ENCODE data around the gene PITX3.

PITX3 gene

DNA sequence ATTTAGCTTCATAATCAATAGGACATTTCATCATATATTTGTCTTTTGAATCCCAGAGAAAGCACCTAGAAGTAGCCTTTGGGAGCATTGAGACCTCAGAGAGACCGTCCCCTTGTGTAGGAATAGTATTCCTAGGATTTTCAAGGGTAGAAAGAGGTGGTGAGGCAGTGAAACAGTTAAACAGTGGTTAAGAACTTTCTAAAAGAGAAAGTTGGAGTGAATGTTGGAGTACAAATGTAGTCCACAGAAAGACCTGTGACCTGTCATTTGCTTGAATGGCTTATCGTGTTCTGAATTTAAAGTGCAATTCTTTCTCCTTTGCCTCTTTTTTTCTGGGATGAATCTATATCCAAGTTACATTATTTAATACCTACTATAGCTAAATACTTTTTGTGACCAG lies 34.0 kb upstream of the PITX3 start:
- H3K4me3 ChIP-seq (ENCODE audit: low read depth, low read length): no peak overlapping the region
- H3K4me1 ChIP-seq (ENCODE audit: control insufficient read depth, insufficient read depth, low read length): peaks cover 6% of the 10 kb centered on the region; the same call in 1 of the 2 replicates
- H3K27ac ChIP-seq (ENCODE audit: extremely low read depth, low read depth, low read length): no peak overlapping the region
- H3K9me3 ChIP-seq (ENCODE audit: control insufficient read depth, insufficient read depth, low read depth, low read length): no peaks in the 10 kb centered on the region
- ChIA-PET CTCF (interaction anchor here (0.7 to 2.0 kb wide), 2 partner anchors 11 to 46 kb away, joined by 4 to 8 read pairs; no protein-coding TSS in a partner anchor), POLR2A (no interaction called here)
- peaks cover 0 to 10% of the 10 kb centered on the region in 2 experiments; a peak in 2 of 3 replicates for H3K36me3 ChIP-seq (ENCODE audit: control insufficient read depth in 2 of 2, insufficient read depth in 1 of 2, low read length in 2 of 2)
- TF ChIP-seq ZNF157 (tag by site-specific recombination; IDR thresholded peaks at IDR 0.05) (no peak), ZNF660 (tag by site-specific recombination; IDR thresholded peaks at IDR 0.05) (no peak), ZNF623 (tag by site-specific recombination; IDR thresholded peaks at IDR 0.05) (no peak), ZNF521 (tag by site-specific recombination; IDR thresholded peaks at IDR 0.05) (no peak), PRDM1 (tag by site-specific recombination; IDR thresholded peaks at IDR 0.05) (peak; percentile 78), ZSCAN23 (tag by site-specific recombination; IDR thresholded peaks at IDR 0.05) (no peak)
- TF ChIP-seq, protein P1, sequence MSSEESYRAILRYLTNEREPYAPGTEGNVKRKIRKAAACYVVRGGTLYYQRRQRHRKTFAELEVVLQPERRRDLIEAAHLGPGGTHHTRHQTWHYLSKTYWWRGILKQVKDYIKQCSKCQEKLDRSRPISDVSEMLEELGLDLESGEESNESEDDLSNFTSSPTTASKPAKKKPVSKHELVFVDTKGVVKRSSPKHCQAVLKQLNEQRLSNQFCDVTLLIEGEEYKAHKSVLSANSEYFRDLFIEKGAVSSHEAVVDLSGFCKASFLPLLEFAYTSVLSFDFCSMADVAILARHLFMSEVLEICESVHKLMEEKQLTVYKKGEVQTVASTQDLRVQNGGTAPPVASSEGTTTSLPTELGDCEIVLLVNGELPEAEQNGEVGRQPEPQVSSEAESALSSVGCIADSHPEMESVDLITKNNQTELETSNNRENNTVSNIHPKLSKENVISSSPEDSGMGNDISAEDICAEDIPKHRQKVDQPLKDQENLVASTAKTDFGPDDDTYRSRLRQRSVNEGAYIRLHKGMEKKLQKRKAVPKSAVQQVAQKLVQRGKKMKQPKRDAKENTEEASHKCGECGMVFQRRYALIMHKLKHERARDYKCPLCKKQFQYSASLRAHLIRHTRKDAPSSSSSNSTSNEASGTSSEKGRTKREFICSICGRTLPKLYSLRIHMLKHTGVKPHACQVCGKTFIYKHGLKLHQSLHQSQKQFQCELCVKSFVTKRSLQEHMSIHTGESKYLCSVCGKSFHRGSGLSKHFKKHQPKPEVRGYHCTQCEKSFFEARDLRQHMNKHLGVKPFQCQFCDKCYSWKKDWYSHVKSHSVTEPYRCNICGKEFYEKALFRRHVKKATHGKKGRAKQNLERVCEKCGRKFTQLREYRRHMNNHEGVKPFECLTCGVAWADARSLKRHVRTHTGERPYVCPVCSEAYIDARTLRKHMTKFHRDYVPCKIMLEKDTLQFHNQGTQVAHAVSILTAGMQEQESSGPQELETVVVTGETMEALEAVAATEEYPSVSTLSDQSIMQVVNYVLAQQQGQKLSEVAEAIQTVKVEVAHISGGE (tag by site-specific recombination; conservative IDR thresholded peaks at IDR 0.05; ENCODE audit: low read depth): no peak
- TF ChIP-seq, protein P2, sequence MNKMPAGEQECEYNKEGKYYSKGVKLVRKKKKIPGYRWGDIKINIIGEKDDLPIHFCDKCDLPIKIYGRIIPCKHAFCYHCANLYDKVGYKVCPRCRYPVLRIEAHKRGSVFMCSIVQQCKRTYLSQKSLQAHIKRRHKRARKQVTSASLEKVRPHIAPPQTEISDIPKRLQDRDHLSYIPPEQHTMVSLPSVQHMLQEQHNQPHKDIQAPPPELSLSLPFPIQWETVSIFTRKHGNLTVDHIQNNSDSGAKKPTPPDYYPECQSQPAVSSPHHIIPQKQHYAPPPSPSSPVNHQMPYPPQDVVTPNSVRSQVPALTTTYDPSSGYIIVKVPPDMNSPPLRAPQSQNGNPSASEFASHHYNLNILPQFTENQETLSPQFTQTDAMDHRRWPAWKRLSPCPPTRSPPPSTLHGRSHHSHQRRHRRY (tag by site-specific recombination; IDR thresholded peaks at IDR 0.05): no peak

DNA sequence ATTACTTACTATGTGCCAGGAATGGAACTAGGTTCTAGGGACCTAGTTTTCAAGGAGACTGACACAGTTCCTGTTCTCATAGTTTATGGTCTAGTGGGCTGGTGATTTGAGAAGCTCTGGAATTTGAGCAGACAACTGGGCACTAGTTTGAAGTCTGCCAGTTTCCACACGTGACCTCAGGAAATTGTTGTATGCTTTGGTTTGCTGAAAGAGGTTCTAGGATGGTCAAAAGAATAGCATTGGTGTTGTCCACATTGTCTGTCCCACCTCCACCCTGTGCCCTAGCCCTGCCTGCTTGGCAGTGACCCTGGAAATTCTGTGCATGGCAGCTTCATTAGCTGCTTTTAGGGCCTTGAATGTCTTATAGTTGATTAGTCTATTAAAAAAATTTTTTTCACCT lies 32.8 kb upstream of the PITX3 start:
- Histone ChIP-seq H3K27ac (ENCODE audit: extremely low read depth, low read depth, low read length) (no peak overlapping the region), H3K9me3 (ENCODE audit: control insufficient read depth, insufficient read depth, low read depth, low read length) (no peaks in the 10 kb centered on the region), H3K4me1 (ENCODE audit: control insufficient read depth, insufficient read depth, low read length) (no peaks in the 10 kb centered on the region), H3K36me3 (ENCODE audit: control insufficient read depth in 2 of 2, insufficient read depth in 1 of 2, low read length in 2 of 2) (peaks cover 2 to 10% of the 10 kb centered on the region in 2 experiments), H3K4me3 (ENCODE audit: low read depth, low read length) (no peak overlapping the region)
- TF ChIP-seq ZNF560 (tag by site-specific recombination; IDR thresholded peaks at IDR 0.05; ENCODE audit: borderline replicate concordance) (no peak), ZNF530 (tag by site-specific recombination; IDR thresholded peaks at IDR 0.05; ENCODE audit: low read depth) (no peak), SP2 (tag by site-specific recombination; IDR thresholded peaks at IDR 0.05) (no peak), ZNF785 (tag by site-specific recombination; IDR thresholded peaks at IDR 0.05) (no peak), ZNF777 (tag by site-specific recombination; IDR thresholded peaks at IDR 0.05; ENCODE audit: borderline replicate concordance) (no peak), ZNF266 (tag by site-specific recombination; IDR thresholded peaks at IDR 0.05; ENCODE audit: low read depth) (no peak), ZIC2 (tag by site-specific recombination; IDR thresholded peaks at IDR 0.05) (no peak), ZNF658 (tag by site-specific recombination; IDR thresholded peaks at IDR 0.05) (no peak), ZNF610 (tag by site-specific recombination; IDR thresholded peaks at IDR 0.05; ENCODE audit: borderline replicate concordance) (no peak), HOXD13 (CRISPR knock-in tag; IDR thresholded peaks at IDR 0.05; ENCODE audit: borderline replicate concordance) (no peak), YY2 (tag by site-specific recombination; IDR thresholded peaks at IDR 0.05) (no peak)
- TF ChIP-seq, protein P3, sequence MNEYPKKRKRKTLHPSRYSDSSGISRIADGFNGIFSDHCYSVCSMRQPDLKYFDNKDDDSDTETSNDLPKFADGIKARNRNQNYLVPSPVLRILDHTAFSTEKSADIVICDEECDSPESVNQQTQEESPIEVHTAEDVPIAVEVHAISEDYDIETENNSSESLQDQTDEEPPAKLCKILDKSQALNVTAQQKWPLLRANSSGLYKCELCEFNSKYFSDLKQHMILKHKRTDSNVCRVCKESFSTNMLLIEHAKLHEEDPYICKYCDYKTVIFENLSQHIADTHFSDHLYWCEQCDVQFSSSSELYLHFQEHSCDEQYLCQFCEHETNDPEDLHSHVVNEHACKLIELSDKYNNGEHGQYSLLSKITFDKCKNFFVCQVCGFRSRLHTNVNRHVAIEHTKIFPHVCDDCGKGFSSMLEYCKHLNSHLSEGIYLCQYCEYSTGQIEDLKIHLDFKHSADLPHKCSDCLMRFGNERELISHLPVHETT (tag by site-specific recombination; IDR thresholded peaks at IDR 0.05): no peak
- TF ChIP-seq, protein P4, sequence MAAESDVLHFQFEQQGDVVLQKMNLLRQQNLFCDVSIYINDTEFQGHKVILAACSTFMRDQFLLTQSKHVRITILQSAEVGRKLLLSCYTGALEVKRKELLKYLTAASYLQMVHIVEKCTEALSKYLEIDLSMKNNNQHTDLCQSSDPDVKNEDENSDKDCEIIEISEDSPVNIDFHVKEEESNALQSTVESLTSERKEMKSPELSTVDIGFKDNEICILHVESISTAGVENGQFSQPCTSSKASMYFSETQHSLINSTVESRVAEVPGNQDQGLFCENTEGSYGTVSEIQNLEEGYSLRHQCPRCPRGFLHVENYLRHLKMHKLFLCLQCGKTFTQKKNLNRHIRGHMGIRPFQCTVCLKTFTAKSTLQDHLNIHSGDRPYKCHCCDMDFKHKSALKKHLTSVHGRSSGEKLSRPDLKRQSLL (tag by site-specific recombination; IDR thresholded peaks at IDR 0.05): no peak
- TF ChIP-seq, protein P5, sequence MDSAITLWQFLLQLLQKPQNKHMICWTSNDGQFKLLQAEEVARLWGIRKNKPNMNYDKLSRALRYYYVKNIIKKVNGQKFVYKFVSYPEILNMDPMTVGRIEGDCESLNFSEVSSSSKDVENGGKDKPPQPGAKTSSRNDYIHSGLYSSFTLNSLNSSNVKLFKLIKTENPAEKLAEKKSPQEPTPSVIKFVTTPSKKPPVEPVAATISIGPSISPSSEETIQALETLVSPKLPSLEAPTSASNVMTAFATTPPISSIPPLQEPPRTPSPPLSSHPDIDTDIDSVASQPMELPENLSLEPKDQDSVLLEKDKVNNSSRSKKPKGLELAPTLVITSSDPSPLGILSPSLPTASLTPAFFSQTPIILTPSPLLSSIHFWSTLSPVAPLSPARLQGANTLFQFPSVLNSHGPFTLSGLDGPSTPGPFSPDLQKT (IDR thresholded peaks at IDR 0.05; ENCODE audit: borderline replicate concordance, low read depth, low read length): no peak
- TF ChIP-seq, protein P6, sequence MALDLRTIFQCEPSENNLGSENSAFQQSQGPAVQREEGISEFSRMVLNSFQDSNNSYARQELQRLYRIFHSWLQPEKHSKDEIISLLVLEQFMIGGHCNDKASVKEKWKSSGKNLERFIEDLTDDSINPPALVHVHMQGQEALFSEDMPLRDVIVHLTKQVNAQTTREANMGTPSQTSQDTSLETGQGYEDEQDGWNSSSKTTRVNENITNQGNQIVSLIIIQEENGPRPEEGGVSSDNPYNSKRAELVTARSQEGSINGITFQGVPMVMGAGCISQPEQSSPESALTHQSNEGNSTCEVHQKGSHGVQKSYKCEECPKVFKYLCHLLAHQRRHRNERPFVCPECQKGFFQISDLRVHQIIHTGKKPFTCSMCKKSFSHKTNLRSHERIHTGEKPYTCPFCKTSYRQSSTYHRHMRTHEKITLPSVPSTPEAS (tag by site-specific recombination; IDR thresholded peaks at IDR 0.05): no peak
- CTCF ChIA-PET: interaction anchor here (1.0 kb wide), 1 partner anchor 78 kb away, joined by 3 read pairs; no protein-coding TSS in a partner anchor
- POLR2A ChIA-PET: no interaction called here

Data from HEK293 (cell line).